ENCODE results near the gene SFT2D3. TPM values are rescaled to one million over a fixed set of nuclear protein-coding genes. Genes with fewer than 3 reads are reported as not detected.

SFT2D3 gene
- total and polyA plus RNA-seq, 2 experiments from 2014 or later: 1.6 to 10.7 TPM

DNA sequence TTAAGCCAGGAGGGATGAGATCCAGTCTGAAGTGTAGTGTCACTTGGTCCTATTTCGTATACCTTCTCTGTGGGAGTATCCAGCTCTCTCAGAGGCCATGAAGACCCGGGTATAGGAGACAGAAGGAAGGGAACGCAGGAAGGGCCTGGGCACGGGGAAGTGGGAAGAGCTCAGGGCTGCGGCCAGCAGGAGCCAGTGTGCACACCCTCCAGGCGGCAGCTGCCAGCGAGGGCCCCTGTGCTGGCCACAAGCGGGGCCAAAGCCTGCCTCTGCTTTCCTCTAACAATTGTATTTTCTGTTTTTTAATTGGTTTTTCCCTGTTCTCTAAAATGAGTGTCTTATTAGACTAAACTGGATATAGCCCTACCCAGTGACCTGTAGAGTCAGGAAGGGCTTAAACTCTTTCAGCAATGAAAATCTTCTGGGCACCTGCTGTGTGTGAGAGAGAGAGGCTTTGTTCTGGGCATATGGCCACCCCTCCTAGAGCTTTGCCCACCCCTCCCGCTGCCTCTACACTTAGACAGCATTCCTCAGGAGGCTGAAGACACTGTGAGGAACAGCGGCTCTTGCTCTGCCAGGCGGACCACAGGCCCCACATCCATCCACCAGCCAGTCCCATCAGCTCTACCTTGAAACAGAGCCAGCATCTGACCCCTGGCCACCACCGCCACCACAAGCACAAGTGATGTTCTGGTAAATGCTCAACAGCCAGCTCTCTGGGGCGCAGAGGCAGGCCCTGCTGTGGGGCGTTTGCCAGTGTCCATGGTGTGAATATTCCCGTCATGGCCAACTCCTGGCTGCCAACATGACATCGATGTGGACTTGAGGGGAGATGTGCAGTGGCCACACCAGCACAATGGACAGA lies 45.9 kb upstream of the SFT2D3 start:
- H2AFZ ChIP-seq: no peak overlapping the region
- no peak for DNase-seq (ENCODE audit: low spot score)
- H3K4me3 ChIP-seq: no peak overlapping the region
- H3K9me3 ChIP-seq (ENCODE audit: low read depth): no peaks in the 10 kb centered on the region
- no peak overlapping the region for H3K27ac ChIP-seq
- H3K27me3 ChIP-seq: no peaks in the 10 kb centered on the region
- no peaks in the 10 kb centered on the region for H3K79me2 ChIP-seq
- WGBS (ENCODE audit: low lambda C conversion rate, missing lambda C conversion rate): 91% methylated on average over 16 of the region's 16 CpGs
- no peaks in the 10 kb centered on the region for H3K9me2 ChIP-seq (replicated peaks; ENCODE audit: insufficient read depth)
- no peaks in the 10 kb centered on the region for H3K36me3 ChIP-seq (replicated peaks; ENCODE audit: insufficient read depth, low read depth)
- no peaks in the 10 kb centered on the region for H4K20me1 ChIP-seq (ENCODE audit: insufficient read depth, poor library complexity, severe bottlenecking)
- H3K4me2 ChIP-seq: no peak overlapping the region
- TF ChIP-seq EZH2phosphoT487 (IDR thresholded peaks at IDR 0.05; ENCODE audit: low read depth, severe bottlenecking, unreplicated experiment) (no peak), EZH2 (IDR thresholded peaks at IDR 0.05; ENCODE audit: borderline replicate concordance) (no peak)
- TF ChIP-seq, protein P1, sequence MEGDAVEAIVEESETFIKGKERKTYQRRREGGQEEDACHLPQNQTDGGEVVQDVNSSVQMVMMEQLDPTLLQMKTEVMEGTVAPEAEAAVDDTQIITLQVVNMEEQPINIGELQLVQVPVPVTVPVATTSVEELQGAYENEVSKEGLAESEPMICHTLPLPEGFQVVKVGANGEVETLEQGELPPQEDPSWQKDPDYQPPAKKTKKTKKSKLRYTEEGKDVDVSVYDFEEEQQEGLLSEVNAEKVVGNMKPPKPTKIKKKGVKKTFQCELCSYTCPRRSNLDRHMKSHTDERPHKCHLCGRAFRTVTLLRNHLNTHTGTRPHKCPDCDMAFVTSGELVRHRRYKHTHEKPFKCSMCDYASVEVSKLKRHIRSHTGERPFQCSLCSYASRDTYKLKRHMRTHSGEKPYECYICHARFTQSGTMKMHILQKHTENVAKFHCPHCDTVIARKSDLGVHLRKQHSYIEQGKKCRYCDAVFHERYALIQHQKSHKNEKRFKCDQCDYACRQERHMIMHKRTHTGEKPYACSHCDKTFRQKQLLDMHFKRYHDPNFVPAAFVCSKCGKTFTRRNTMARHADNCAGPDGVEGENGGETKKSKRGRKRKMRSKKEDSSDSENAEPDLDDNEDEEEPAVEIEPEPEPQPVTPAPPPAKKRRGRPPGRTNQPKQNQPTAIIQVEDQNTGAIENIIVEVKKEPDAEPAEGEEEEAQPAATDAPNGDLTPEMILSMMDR (IDR thresholded peaks at IDR 0.05; ENCODE audit: poor library complexity): no peak
- H3K4me1 ChIP-seq (ENCODE audit: insufficient read depth): no peaks in the 10 kb centered on the region

GRCh38 chr2:127656569-127657231 lies 44.6 kb upstream of the SFT2D3 start:
- Histone ChIP-seq H4K20me1 (ENCODE audit: insufficient read depth, poor library complexity, severe bottlenecking) (no peaks in the 10 kb centered on the region), H3K27ac (no peak overlapping the region), H3K4me2 (no peak overlapping the region), H3K79me2 (no peaks in the 10 kb centered on the region), H3K9me2 (replicated peaks; ENCODE audit: insufficient read depth) (no peaks in the 10 kb centered on the region), H3K27me3 (no peaks in the 10 kb centered on the region), H2AFZ (no peak overlapping the region), H3K36me3 (replicated peaks; ENCODE audit: insufficient read depth, low read depth) (no peaks in the 10 kb centered on the region), H3K4me3 (no peak overlapping the region), H3K9me3 (ENCODE audit: low read depth) (no peaks in the 10 kb centered on the region), H3K4me1 (ENCODE audit: insufficient read depth) (no peaks in the 10 kb centered on the region)
- no peak for DNase-seq (ENCODE audit: low spot score)
- WGBS (ENCODE audit: low lambda C conversion rate, missing lambda C conversion rate): 93% methylated on average over 15 of the region's 15 CpGs
- TF ChIP-seq EZH2 (IDR thresholded peaks at IDR 0.05; ENCODE audit: borderline replicate concordance) (no peak), EZH2phosphoT487 (IDR thresholded peaks at IDR 0.05; ENCODE audit: low read depth, severe bottlenecking, unreplicated experiment) (no peak)
- TF ChIP-seq, protein P1 (IDR thresholded peaks at IDR 0.05; ENCODE audit: poor library complexity): no peak

GRCh38 chr2:127657232-127657595 lies 44.1 kb upstream of the SFT2D3 start:
- Histone ChIP-seq H3K9me2 (replicated peaks; ENCODE audit: insufficient read depth) (no peaks in the 10 kb centered on the region), H3K36me3 (replicated peaks; ENCODE audit: insufficient read depth, low read depth) (no peaks in the 10 kb centered on the region), H3K4me3 (no peak overlapping the region), H2AFZ (no peak overlapping the region), H3K27ac (no peak overlapping the region), H3K4me2 (no peak overlapping the region), H3K4me1 (ENCODE audit: insufficient read depth) (peaks cover 3% of the 10 kb centered on the region), H3K9me3 (ENCODE audit: low read depth) (no peaks in the 10 kb centered on the region), H4K20me1 (ENCODE audit: insufficient read depth, poor library complexity, severe bottlenecking) (no peaks in the 10 kb centered on the region), H3K79me2 (no peaks in the 10 kb centered on the region), H3K27me3 (no peaks in the 10 kb centered on the region)
- no peak for DNase-seq (ENCODE audit: low spot score)
- WGBS (ENCODE audit: low lambda C conversion rate, missing lambda C conversion rate): 99% methylated on average over 17 of the region's 17 CpGs
- TF ChIP-seq, protein P1 (IDR thresholded peaks at IDR 0.05; ENCODE audit: poor library complexity): no peak
- TF ChIP-seq EZH2 (IDR thresholded peaks at IDR 0.05; ENCODE audit: borderline replicate concordance) (no peak), EZH2phosphoT487 (IDR thresholded peaks at IDR 0.05; ENCODE audit: low read depth, severe bottlenecking, unreplicated experiment) (no peak)
